ENCODE results near the gene FLOT2. TPM values are rescaled to one million over a fixed set of nuclear protein-coding genes. Genes with fewer than 3 reads are reported as not detected.

FLOT2 gene
- total RNA-seq, 2 donors from 2014 or later = 79.3 to 95.8 TPM

- no peaks in the 10 kb centered on the region for H3K27me3 Mint-ChIP-seq
- H3K9me3 Mint-ChIP-seq = peaks cover 3% of the 10 kb centered on the region
- no peak for DNase-seq (ENCODE audit: low spot score)
- H3K36me3 Mint-ChIP-seq = peaks cover 22% of the 10 kb centered on the region
- H3K27ac Mint-ChIP-seq = peak overlapping the region; percentile 13 to 36
- no peak for ATAC-seq
- peaks cover 44 to 50% of the 10 kb centered on the region in 2 donors for H3K4me1 Mint-ChIP-seq (ENCODE audit: low read depth in 2 of 2)
- no peak overlapping the region for H3K4me3 Mint-ChIP-seq
Measured at GRCh38 chr17:28929787-28930186, 32.3 kb upstream of the FLOT2 start.

DNA sequence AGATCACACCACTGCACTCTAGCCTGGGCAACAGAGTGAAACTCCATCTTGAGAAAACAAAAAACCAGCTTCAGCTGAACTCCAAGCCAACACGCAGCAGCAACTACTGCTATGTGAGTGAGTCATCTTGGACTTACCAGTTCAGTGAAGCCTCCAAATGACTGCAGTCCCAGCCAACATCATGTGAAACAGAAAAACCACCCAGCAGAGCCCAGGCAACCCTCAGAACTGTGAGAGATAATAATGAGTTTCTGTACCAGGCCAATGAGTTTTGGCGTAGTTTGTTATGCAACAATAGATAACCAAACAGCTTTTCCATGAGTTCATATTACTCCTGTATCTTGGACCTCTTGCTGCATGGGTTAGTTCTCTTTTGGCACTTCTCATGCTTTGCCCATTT is 30.5 kb upstream of the FLOT2 start:
- H3K27me3 Mint-ChIP-seq = no peaks in the 10 kb centered on the region
- peaks cover 49 to 52% of the 10 kb centered on the region in 2 donors for H3K4me1 Mint-ChIP-seq (ENCODE audit: low read depth in 2 of 2)
- H3K27ac Mint-ChIP-seq = peak overlapping the region; percentile 83 to 95
- DNase-seq (ENCODE audit: low spot score) (peak; percentile 75), ATAC-seq (peak; percentile 85)
- H3K36me3 Mint-ChIP-seq = peaks cover 25% of the 10 kb centered on the region
- peak overlapping the region; percentile 32 for H3K4me3 Mint-ChIP-seq
- peaks cover 3% of the 10 kb centered on the region for H3K9me3 Mint-ChIP-seq

DNA sequence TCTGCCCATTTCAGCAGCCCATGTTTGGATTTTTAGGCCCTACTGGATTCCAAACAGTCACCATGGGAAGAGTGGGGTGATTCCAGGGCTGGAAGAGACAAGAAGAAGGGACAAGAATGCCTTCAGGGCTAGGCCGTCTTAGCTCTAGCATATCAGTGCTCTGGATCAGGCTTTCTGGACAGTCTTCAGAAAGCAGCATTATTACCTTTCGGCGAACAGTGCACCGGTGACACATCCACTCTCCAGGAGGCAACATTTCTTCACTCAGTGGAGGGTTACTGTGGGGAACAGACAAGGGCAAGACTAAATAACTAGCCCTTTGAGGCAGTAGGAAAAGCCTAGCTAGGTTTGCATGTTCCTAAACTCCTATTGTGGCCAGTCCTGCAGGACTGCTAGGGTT is 29.3 kb upstream of the FLOT2 start:
- H3K27ac Mint-ChIP-seq = peak overlapping the region; percentile 83 to 95
- H3K27me3 Mint-ChIP-seq = no peaks in the 10 kb centered on the region
- DNase-seq (ENCODE audit: low spot score) (no peak), ATAC-seq (no peak)
- peak overlapping the region; percentile 78 for H3K4me3 Mint-ChIP-seq
- peaks cover 3% of the 10 kb centered on the region for H3K9me3 Mint-ChIP-seq
- peaks cover 31% of the 10 kb centered on the region for H3K36me3 Mint-ChIP-seq
- H3K4me1 Mint-ChIP-seq (ENCODE audit: low read depth in 2 of 2) = peaks cover 49 to 52% of the 10 kb centered on the region in 2 donors

GRCh38 chr17:28926366-28926765 is 28.8 kb upstream of the FLOT2 start:
- H3K27ac Mint-ChIP-seq = peak overlapping the region; percentile 83 to 95
- ATAC-seq (no peak), DNase-seq (ENCODE audit: low spot score) (no peak)
- peaks cover 49 to 52% of the 10 kb centered on the region in 2 donors for H3K4me1 Mint-ChIP-seq (ENCODE audit: low read depth in 2 of 2)
- H3K4me3 Mint-ChIP-seq = peak overlapping the region; percentile 78
- no peaks in the 10 kb centered on the region for H3K27me3 Mint-ChIP-seq
- peaks cover 35% of the 10 kb centered on the region for H3K36me3 Mint-ChIP-seq
- peaks cover 3% of the 10 kb centered on the region for H3K9me3 Mint-ChIP-seq

GRCh38 chr17:28925912-28926365 is 28.4 kb upstream of the FLOT2 start:
- Mint-ChIP-seq H3K4me3 (peak overlapping the region; percentile 78), H3K27me3 (no peaks in the 10 kb centered on the region), H3K36me3 (peaks cover 38% of the 10 kb centered on the region), H3K4me1 (ENCODE audit: low read depth in 2 of 2) (peaks cover 49 to 52% of the 10 kb centered on the region in 2 donors), H3K27ac (peak overlapping the region; percentile 83 to 95), H3K9me3 (peaks cover 3% of the 10 kb centered on the region)
- DNase-seq (ENCODE audit: low spot score) (peak; percentile 66), ATAC-seq (peak; percentile 91)

DNA sequence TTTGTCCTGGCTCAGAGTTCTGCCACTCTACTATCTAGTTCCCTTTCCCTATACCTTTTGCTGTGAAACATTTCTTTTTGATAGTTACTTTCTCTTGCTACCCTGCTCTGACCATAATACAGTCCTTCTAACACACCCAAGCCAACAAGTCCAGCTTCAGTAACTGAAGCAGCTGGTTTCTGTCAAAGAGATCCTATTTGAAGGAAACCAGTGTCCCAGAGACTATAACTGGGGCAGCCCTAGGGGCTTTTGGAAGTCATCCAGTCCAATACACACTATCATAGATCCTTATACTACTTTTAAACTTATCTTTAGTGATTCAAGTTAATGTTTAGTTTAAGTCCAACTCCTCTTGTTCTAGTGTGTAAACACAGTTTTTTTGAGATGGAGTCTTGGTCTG is 22.7 kb upstream of the FLOT2 start:
- Mint-ChIP-seq H3K9me3 (no peaks in the 10 kb centered on the region), H3K4me1 (ENCODE audit: low read depth in 2 of 2) (peaks cover 16 to 19% of the 10 kb centered on the region in 2 donors), H3K4me3 (no peak overlapping the region), H3K36me3 (peaks cover 40% of the 10 kb centered on the region), H3K27ac (no peak overlapping the region), H3K27me3 (no peaks in the 10 kb centered on the region)
- ATAC-seq (no peak), DNase-seq (ENCODE audit: low spot score) (no peak)

DNA sequence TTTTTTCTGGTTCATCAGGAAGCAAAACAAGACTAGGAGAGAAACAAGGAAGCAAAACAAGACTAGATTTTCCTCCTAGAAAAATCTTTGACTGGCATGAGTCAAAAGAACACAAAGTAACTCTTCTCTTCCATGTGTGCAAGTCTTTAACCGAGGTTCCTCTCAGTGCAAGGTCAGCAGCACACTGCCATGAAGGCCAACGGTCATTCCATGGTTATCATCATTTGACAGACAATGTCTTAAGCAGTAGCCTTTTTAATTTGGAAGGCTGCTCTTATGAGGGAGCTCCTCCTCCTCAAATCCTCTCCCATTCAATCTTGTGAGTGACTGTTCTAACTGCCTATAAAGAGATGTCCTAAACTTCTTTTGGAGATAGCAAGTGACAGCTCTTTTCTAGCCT is 20.8 kb upstream of the FLOT2 start:
- Mint-ChIP-seq H3K36me3 (peaks cover 44% of the 10 kb centered on the region), H3K27ac (no peak overlapping the region), H3K27me3 (no peaks in the 10 kb centered on the region), H3K4me1 (ENCODE audit: low read depth in 2 of 2) (peaks cover 9 to 15% of the 10 kb centered on the region in 2 donors), H3K9me3 (no peaks in the 10 kb centered on the region), H3K4me3 (no peak overlapping the region)
- no peak for ATAC-seq
- DNase-seq (ENCODE audit: low spot score) = no peak

DNA sequence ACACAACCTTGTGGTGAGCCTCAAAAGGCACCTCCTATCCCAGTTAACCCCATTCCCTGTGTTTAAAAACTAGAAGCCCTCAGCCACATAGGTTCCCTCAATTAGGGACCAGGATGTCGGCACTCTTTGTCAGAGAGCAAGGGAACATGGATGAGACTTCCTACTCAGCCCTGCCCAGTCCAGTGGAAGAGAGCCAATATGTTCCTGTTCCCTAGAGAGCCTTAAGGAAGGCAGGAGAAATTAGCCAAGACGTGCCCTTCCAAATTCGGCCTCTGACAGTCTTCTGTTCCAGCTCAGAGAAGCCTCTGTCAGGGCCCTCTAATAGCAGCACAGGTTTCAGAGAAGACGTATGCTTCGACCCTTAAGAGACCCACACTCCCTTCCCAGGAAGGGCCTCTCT is 19.9 kb upstream of the FLOT2 start:
- peaks cover 9 to 15% of the 10 kb centered on the region in 2 donors for H3K4me1 Mint-ChIP-seq (ENCODE audit: low read depth in 2 of 2)
- no peak overlapping the region for H3K4me3 Mint-ChIP-seq
- no peak overlapping the region for H3K27ac Mint-ChIP-seq
- DNase-seq (ENCODE audit: low spot score) (no peak), ATAC-seq (no peak)
- no peaks in the 10 kb centered on the region for H3K9me3 Mint-ChIP-seq
- H3K36me3 Mint-ChIP-seq = peaks cover 41% of the 10 kb centered on the region
- H3K27me3 Mint-ChIP-seq = no peaks in the 10 kb centered on the region

DNA sequence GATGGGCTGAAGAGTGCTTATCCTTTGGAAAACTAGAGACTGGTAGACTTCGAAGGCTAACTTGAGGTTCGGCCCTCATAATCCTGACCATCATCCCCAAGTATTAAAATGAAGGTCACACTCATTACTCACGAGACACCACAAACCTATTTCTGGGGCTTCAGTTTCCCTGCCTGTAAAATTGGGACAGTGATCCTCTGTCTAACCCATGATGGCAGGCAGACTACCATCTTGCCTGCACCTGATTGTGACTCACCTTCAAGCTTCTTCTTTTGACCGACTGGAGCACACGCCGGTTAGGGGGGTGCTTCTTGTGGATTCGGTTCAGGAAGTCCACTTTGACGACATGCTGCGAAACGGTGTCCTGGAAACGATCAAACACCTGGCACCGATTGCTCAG is 19.5 kb upstream of the FLOT2 start:
- no peak for ATAC-seq
- Mint-ChIP-seq H3K4me1 (ENCODE audit: low read depth in 2 of 2) (peaks cover 9 to 15% of the 10 kb centered on the region in 2 donors), H3K36me3 (peaks cover 40% of the 10 kb centered on the region)

DNA sequence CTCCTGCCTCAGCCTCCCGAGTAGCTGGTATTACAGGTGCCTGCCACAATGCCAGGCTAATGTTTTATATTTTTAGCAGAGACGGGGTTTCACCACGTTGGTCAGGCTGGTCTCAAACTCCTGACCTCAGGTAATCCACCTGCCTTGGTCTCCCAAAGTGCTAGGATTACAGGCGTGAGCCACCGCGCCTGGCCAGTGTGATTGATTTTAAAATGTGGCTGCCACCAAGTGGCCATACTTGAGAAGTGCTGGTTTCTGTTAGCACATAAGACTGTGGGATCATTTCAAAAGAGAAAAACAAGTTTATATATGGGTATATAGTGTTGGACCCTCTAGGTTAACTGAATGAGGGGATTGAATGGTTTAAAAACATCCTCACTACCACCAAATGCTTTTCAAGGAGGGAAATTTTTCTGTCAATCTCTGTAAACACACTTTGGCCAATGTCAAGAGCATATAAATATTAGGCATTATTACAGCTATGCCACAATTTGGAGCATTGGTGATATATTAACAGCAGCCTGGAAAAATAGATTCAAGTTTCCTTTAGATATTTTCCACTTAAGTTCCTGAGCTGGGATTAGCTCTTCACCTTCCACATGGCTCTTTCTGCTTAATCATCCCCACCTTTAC is 18.9 kb upstream of the FLOT2 start:
- Mint-ChIP-seq H3K9me3 (no peaks in the 10 kb centered on the region), H3K36me3 (peaks cover 35% of the 10 kb centered on the region), H3K27ac (no peak overlapping the region), H3K4me1 (ENCODE audit: low read depth in 2 of 2) (peaks cover 9 to 15% of the 10 kb centered on the region in 2 donors), H3K4me3 (no peak overlapping the region), H3K27me3 (no peaks in the 10 kb centered on the region)
- ATAC-seq (peak; percentile 51 to 61), DNase-seq (ENCODE audit: low spot score) (peak; percentile 74)

More for the DNA sequence above, 19.5 kb upstream of the FLOT2 start:
- no peaks in the 10 kb centered on the region for H3K9me3 Mint-ChIP-seq
- no peak overlapping the region for H3K27ac Mint-ChIP-seq
- H3K27me3 Mint-ChIP-seq = no peaks in the 10 kb centered on the region
- DNase-seq (ENCODE audit: low spot score) = no peak
- H3K4me3 Mint-ChIP-seq = no peak overlapping the region

GRCh38 chr17:28912938-28913333 is 15.4 kb upstream of the FLOT2 start:
- Mint-ChIP-seq H3K27me3 (no peaks in the 10 kb centered on the region), H3K36me3 (peaks cover 23% of the 10 kb centered on the region), H3K9me3 (no peaks in the 10 kb centered on the region), H3K4me3 (no peak overlapping the region), H3K4me1 (ENCODE audit: low read depth in 2 of 2) (peaks cover 9 to 15% of the 10 kb centered on the region in 2 donors), H3K27ac (no peak overlapping the region)
- DNase-seq (ENCODE audit: low spot score) = no peak
- no peak for ATAC-seq

- no peak for ATAC-seq
- Mint-ChIP-seq H3K36me3 (peaks cover 23% of the 10 kb centered on the region), H3K4me3 (no peak overlapping the region)
Measured at GRCh38 chr17:28912281-28912937, 14.9 kb upstream of the FLOT2 start.

DNA sequence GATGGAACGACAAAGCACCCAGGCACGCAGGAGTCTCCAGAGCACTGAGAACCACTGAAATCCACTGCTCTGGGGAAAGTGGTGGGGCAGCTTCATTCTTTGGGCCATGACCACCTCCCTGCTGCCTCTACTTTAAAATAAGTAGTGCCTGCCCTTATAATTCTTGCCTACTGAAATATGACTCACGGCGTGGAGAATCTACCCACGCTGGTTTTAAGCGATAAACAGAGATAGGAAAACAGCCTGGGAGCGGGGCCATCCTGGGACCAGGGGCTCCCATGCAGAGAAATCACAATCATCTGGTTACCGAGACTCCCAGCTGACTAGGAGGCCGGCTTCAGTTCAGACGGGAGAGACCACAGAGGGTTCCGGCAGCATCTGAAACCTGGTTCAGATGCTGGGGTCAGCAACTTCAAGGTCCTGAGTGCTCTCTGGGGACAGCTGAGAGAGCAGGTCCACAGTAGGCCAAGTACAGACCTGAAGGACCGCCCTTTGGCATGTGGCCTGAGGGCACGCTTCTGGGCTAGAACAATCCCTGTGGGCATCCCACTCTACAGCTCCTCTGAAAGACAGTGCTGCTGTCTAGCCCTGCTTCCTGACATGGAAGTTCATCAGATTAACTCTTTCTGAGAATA is 14.0 kb upstream of the FLOT2 start:
- DNase-seq (ENCODE audit: low spot score) = peak; percentile 8
- Mint-ChIP-seq H3K4me3 (no peak overlapping the region), H3K27ac (no peak overlapping the region), H3K27me3 (no peaks in the 10 kb centered on the region), H3K36me3 (peaks cover 19% of the 10 kb centered on the region), H3K4me1 (ENCODE audit: low read depth in 2 of 2) (peaks cover 9 to 13% of the 10 kb centered on the region in 2 donors), H3K9me3 (no peaks in the 10 kb centered on the region)
- no peak for ATAC-seq

More at GRCh38 chr17:28912281-28912937, 14.9 kb upstream of the FLOT2 start:
- no peak overlapping the region for H3K27ac Mint-ChIP-seq
- H3K9me3 Mint-ChIP-seq = no peaks in the 10 kb centered on the region
- DNase-seq (ENCODE audit: low spot score) = peak; percentile 52
- H3K4me1 Mint-ChIP-seq (ENCODE audit: low read depth in 2 of 2) = peaks cover 9 to 15% of the 10 kb centered on the region in 2 donors
- H3K27me3 Mint-ChIP-seq = no peaks in the 10 kb centered on the region

GRCh38 chr17:28910534-28910933 is 13.0 kb upstream of the FLOT2 start:
- Mint-ChIP-seq H3K9me3 (no peaks in the 10 kb centered on the region), H3K36me3 (peaks cover 12% of the 10 kb centered on the region), H3K4me3 (no peak overlapping the region), H3K4me1 (ENCODE audit: low read depth in 2 of 2) (peaks cover 9% of the 10 kb centered on the region in 2 donors), H3K27ac (no peak overlapping the region), H3K27me3 (no peaks in the 10 kb centered on the region)
- no peak for ATAC-seq
- DNase-seq (ENCODE audit: low spot score) = no peak
